H1 (cell line): ENCODE results near the gene RASSF5. TPM values are rescaled to one million over a fixed set of nuclear protein-coding genes. Genes with fewer than 3 reads are reported as not detected.
A peak's percentile ranks its signal among the peaks of the same experiment; 100 is the strongest.

Experiments
- CTCF ChIA-PET: fragments of 300-600 bp; sonication (Branson Sonifier 250); formaldehyde crosslinking; loops from one replicate; lab custom pipeline; 2021; ENCODE audit not compliant: partially characterized antibody; lab: Charles Lee
- POLR2A ChIA-PET: fragments of 300-600 bp; sonication (Branson Sonifier 250); formaldehyde crosslinking; loops from one replicate; lab custom pipeline; 2021; ENCODE audit warnings: inconsistent platforms; ENCODE audit not compliant: partially characterized antibody; lab: Charles Lee
- DNase-seq, 2 experiments: peaks; one replicate each; pipeline versions ENCODE4 v3.0.0 to v3.0.0-alpha.2; 2010 to 2022; ENCODE audit warnings: low spot score in 2 of 2, low read depth in 1 of 2, mixed read lengths in 1 of 2
- FAIRE-seq: peaks from 2 replicates; lab custom pipeline; 2011; peaks lifted over from hg19 to GRCh38; lab: Jason Lieb, UNC
- H2AFZ ChIP-seq: 2 replicates; pipeline ENCODE4 v1.8.1; 2012; ENCODE audit warnings: low read length, inconsistent platforms
- H2AK5ac ChIP-seq: 2 replicates; pipeline ENCODE4 v1.6.1; 2013; ENCODE audit warnings: low read depth, low read length
- H2BK120ac ChIP-seq: replicated peaks from 2 replicates; pipeline ENCODE3; 2013; ENCODE audit warnings: low read depth, low read length, inconsistent platforms
- H2BK12ac ChIP-seq: 2 replicates; pipeline ENCODE4 v1.6.1; 2013; ENCODE audit warnings: low read depth, low read length
- H2BK15ac ChIP-seq: 2 replicates; pipeline ENCODE4 v1.6.1; 2013; ENCODE audit warnings: low read length
- H2BK20ac ChIP-seq: 2 replicates; pipeline ENCODE4 v1.6.1; 2013; ENCODE audit warnings: low read length
- H2BK5ac ChIP-seq: 2 replicates; pipeline ENCODE4 v1.6.1; 2013; ENCODE audit warnings: low read depth, low read length
- H3K14ac ChIP-seq: 2 replicates; pipeline ENCODE4 v1.6.1; 2013; ENCODE audit warnings: inconsistent platforms; ENCODE audit not compliant: insufficient read length
- H3K18ac ChIP-seq: 2 replicates; pipeline ENCODE4 v1.6.1; 2013; ENCODE audit warnings: low read length; ENCODE audit errors: extremely low read depth
- H3K23ac ChIP-seq: 2 replicates; pipeline ENCODE4 v1.6.1; 2013; ENCODE audit warnings: inconsistent platforms; ENCODE audit not compliant: insufficient read length
- H3K23me2 ChIP-seq: 2 replicates; pipeline ENCODE4 v1.6.1; 2013; ENCODE audit warnings: low read depth, low read length
- H3K27ac ChIP-seq: 2 replicates; pipeline ENCODE4 v1.6.1; 2011; ENCODE audit warnings: low read depth, low read length, inconsistent platforms
- H3K27me3 ChIP-seq, 4 experiments: replicated peaks in 1 of 4; 1 replicate in 1 of 4; 2 replicates in 3 of 4; pipeline versions ENCODE4 v1.6.1 to v1.8.1; 2011 to 2013; ENCODE audit warnings: low read length in 3 of 4, mild to moderate bottlenecking in 3 of 4, inconsistent platforms in 2 of 4, mixed read lengths in 2 of 4, moderate library complexity in 1 of 4; ENCODE audit not compliant: control insufficient read depth in 3 of 4, insufficient read depth in 3 of 4; ENCODE audit errors: extremely low read depth in 1 of 4
- H3K36me3 ChIP-seq, 4 experiments: 2 replicates each; pipeline versions ENCODE4 v1.6.1 to v1.8.1; 2011 to 2013; ENCODE audit warnings: mild to moderate bottlenecking in 4 of 4, low read length in 3 of 4, moderate library complexity in 2 of 4, control low read depth in 1 of 4, inconsistent platforms in 1 of 4; ENCODE audit not compliant: insufficient read depth in 4 of 4, control insufficient read depth in 2 of 4
- H3K4ac ChIP-seq: replicated peaks from 2 replicates; pipeline ENCODE3; 2013; ENCODE audit warnings: low read length, low read depth, mixed read lengths, inconsistent platforms; ENCODE audit not compliant: insufficient read length
- H3K4me1 ChIP-seq, 4 experiments: replicated peaks in 1 of 4; 1 replicate in 1 of 4; 2 replicates in 3 of 4; pipeline versions ENCODE4 v1.6.1 to v1.8.1; 2011 to 2013; ENCODE audit warnings: low read length in 3 of 4, inconsistent platforms in 2 of 4, mixed read lengths in 1 of 4; ENCODE audit not compliant: insufficient read depth in 4 of 4, control insufficient read depth in 3 of 4
- H3K4me2 ChIP-seq, 2 experiments: 2 replicates each; pipeline versions ENCODE4 v1.6.1 to v1.8.1; 2011 to 2013; ENCODE audit warnings: low read depth in 2 of 2, low read length in 2 of 2, control low read depth in 1 of 2, inconsistent platforms in 1 of 2, mild to moderate bottlenecking in 1 of 2; ENCODE audit not compliant: insufficient read depth in 1 of 2
- H3K4me3 ChIP-seq, 4 experiments: fragments of 200-600, 300-600 bp in 1 of 4; sonication (generic), shearing (Covaris generic), sonication (Bioruptor Twin) in 1 of 4; 2 replicates each; pipeline versions ENCODE4 v1.5.1 to v1.8.1; 2011 to 2016; ENCODE audit warnings: low read length in 4 of 4, low read depth in 3 of 4, control low read depth in 2 of 4, inconsistent platforms in 2 of 4, mild to moderate bottlenecking in 2 of 4, mixed read lengths in 1 of 4, moderate library complexity in 1 of 4; ENCODE audit not compliant: insufficient read depth in 2 of 4; ENCODE audit errors: extremely low read depth in 1 of 4
- H3K56ac ChIP-seq: replicated peaks from 2 replicates; pipeline ENCODE3; 2013; ENCODE audit warnings: low read depth, mild to moderate bottlenecking, mixed read lengths, low read length, inconsistent platforms; ENCODE audit not compliant: insufficient read length
- H3K79me1 ChIP-seq: 2 replicates; pipeline ENCODE4 v1.6.1; 2013; ENCODE audit warnings: low read depth, low read length, control low read depth
- H3K79me2 ChIP-seq, 2 experiments: 2 replicates each; pipeline versions ENCODE4 v1.6.1 to v1.8.1; 2012 to 2013; ENCODE audit warnings: low read length in 2 of 2, mild to moderate bottlenecking in 2 of 2, inconsistent platforms in 1 of 2; ENCODE audit not compliant: insufficient read depth in 2 of 2, control insufficient read depth in 1 of 2
- H3K9ac ChIP-seq, 4 experiments: replicated peaks in 1 of 4; 1 replicate in 1 of 4; 2 replicates in 3 of 4; pipeline versions ENCODE4 v1.6.1 to v1.8.1; 2011 to 2013; ENCODE audit warnings: low read depth in 3 of 4, low read length in 3 of 4, control low read depth in 2 of 4, mild to moderate bottlenecking in 2 of 4, moderate library complexity in 2 of 4, inconsistent platforms in 1 of 4; ENCODE audit errors: extremely low read depth in 1 of 4
- H3K9me3 ChIP-seq, 2 experiments: 2 replicates each; pipeline versions ENCODE4 v1.6.1 to v1.8.1; 2012 to 2013; ENCODE audit warnings: mild to moderate bottlenecking in 2 of 2, moderate library complexity in 2 of 2, control low read depth in 1 of 2, inconsistent platforms in 1 of 2, low read depth in 1 of 2, low read length in 1 of 2, mixed read lengths in 1 of 2; ENCODE audit not compliant: insufficient read depth in 2 of 2
- H4K20me1 ChIP-seq, 2 experiments: replicated peaks in 1 of 2; 2 replicates each; pipeline versions ENCODE3 to v1.8.1; 2011 to 2013; ENCODE audit warnings: inconsistent platforms in 2 of 2, low read length in 2 of 2, mild to moderate bottlenecking in 1 of 2; ENCODE audit not compliant: insufficient read depth in 2 of 2, control insufficient read depth in 1 of 2
- H4K5ac ChIP-seq: 2 replicates; pipeline ENCODE4 v1.6.1; 2013; ENCODE audit warnings: low read length, low read depth, mixed read lengths, inconsistent platforms; ENCODE audit not compliant: insufficient read length
- H4K8ac ChIP-seq: 2 replicates; pipeline ENCODE4 v1.8.0; 2013; ENCODE audit warnings: mild to moderate bottlenecking, moderate library complexity, low read length, inconsistent platforms; ENCODE audit not compliant: insufficient read depth; ENCODE audit errors: extremely low read depth
- H4K91ac ChIP-seq: replicated peaks from 2 replicates; pipeline ENCODE3; 2013; ENCODE audit warnings: low read length, mixed read lengths, inconsistent platforms; ENCODE audit not compliant: insufficient read length
- FOSL1 ChIP-seq: IDR thresholded peaks from 2 replicates; pipeline ENCODE4 v1.6.1; 2011; ENCODE audit warnings: mild to moderate bottlenecking, low read depth, low read length, moderate library complexity; ENCODE audit not compliant: insufficient read depth
- RAD21 ChIP-seq, 2 experiments: IDR thresholded peaks in 1 of 2; conservative IDR thresholded peaks in 1 of 2; 2 replicates each; pipeline ENCODE4 v1.6.1; 2011; ENCODE audit warnings: low read depth in 2 of 2, low read length in 2 of 2, improper control_type of control experiment in 1 of 2, inconsistent platforms in 1 of 2, mild to moderate bottlenecking in 1 of 2, moderate library complexity in 1 of 2
- WGBS, 2 experiments: shearing (Covaris generic) in 1 of 2; methylation state at CpG; one replicate each; pipeline versions ENCODE4 v1.1.6 to v1.1.7; 2013 to 2015; ENCODE audit warnings: low lambda C conversion rate in 2 of 2, mixed read lengths in 2 of 2, inconsistent platforms in 1 of 2, low coverage in 1 of 2, missing lambda C conversion rate in 1 of 2; ENCODE audit not compliant: insufficient replicate concordance in 2 of 2, insufficient coverage in 1 of 2, insufficient read length in 1 of 2; ENCODE audit errors: extremely low coverage in 1 of 2, missing lambda C conversion rate in 1 of 2; 5-methylcytosine and 5-hydroxymethylcytosine counted together
- polyA plus RNA-seq, 7 experiments: library from polyadenylated mRNA; depleted of rRNA in 3 of 7; stranded (reverse) in 5 of 7; unstranded in 2 of 7; fragments of >200 nt in 5 of 7; fragments of 200-250 nt in 2 of 7; gene quantifications; 1 replicate in 5 of 7; 2 replicates in 1 of 7; 4 replicates in 1 of 7; pipeline versions ENCODE4 v1.2.1 to v1.2.3, GENCODE V29; 2011 to 2013; ENCODE audit warnings: missing spikeins in 2 of 7, mixed read lengths in 2 of 7
- total RNA-seq: library from RNA; stranded (reverse); fragmentation: NEBNext Ultra II Directional; extraction: Animal tissue kit (Norgen Biotek cat#: 25700); gene quantifications from 2 replicates; pipeline ENCODE4 v1.2.1, GENCODE V29; 2021
- TF ChIP-seq, protein P1 (sequence below): IDR thresholded peaks from 2 replicates; pipeline ENCODE4 v1.6.1; 2011; ENCODE audit warnings: low read length, improper control_type of control experiment
- TF ChIP-seq, protein P2 (sequence below), 3 experiments: IDR thresholded peaks; 1 replicate in 2 of 3; 2 replicates in 1 of 3; pipeline versions ENCODE4 v1.5.1 to v1.6.1; 2011; ENCODE audit warnings: low read length in 3 of 3, mild to moderate bottlenecking in 3 of 3, inconsistent platforms in 2 of 3, low read depth in 1 of 3, moderate library complexity in 1 of 3; ENCODE audit not compliant: insufficient read depth in 1 of 3; ENCODE audit errors: control extremely low read depth in 1 of 3
- TF ChIP-seq, protein P3 (sequence below): IDR thresholded peaks from 2 replicates; pipeline ENCODE4 v1.6.1; 2012; ENCODE audit warnings: inconsistent platforms
- TF ChIP-seq, protein P4 (sequence below): IDR thresholded peaks from 2 replicates; pipeline ENCODE4 v1.6.1; 2011; ENCODE audit warnings: low read depth, mild to moderate bottlenecking, low read length; ENCODE audit not compliant: insufficient read depth

RASSF5 gene
- total and polyA plus RNA-seq, 2 of the 8 experiments (the other 6 are each of a cell fraction or from before 2014, with no cell fraction given) = 0.82 to 1.8 TPM

GRCh38 chr1:206505702-206506355 lies 1.5 kb upstream of the RASSF5 start:
- H3K79me1 ChIP-seq = no peaks in the 10 kb centered on the region
- H3K36me3 ChIP-seq = no peaks in the 10 kb centered on the region
- no peak overlapping the region for H4K91ac ChIP-seq
- no peak overlapping the region for H3K4me3 ChIP-seq
- WGBS, 2 experiments = 58% methylated on average over 10 of the region's 10 CpGs; no CpG with 5 or more reads in 1 of the 2 experiments
- DNase-seq (no peak), FAIRE-seq (no peak)
- no peaks in the 10 kb centered on the region for H3K79me2 ChIP-seq
- no peak overlapping the region for H2BK15ac ChIP-seq
- H4K5ac ChIP-seq = no peak overlapping the region
- no peak overlapping the region for H3K56ac ChIP-seq
- H2BK5ac ChIP-seq = no peak overlapping the region
- H3K9ac ChIP-seq = no peak overlapping the region
- no peak overlapping the region for H2AFZ ChIP-seq
- peak overlapping the region in 1 of 2 experiments; percentile 39; a peak in 2 of 4 replicates for H3K4me2 ChIP-seq
- H2BK12ac ChIP-seq = no peak overlapping the region
- H3K14ac ChIP-seq = no peak overlapping the region
- peaks cover 17 to 49% (median 47%) of the 10 kb centered on the region in 4 experiments for H3K27me3 ChIP-seq
- H2BK20ac ChIP-seq = no peak overlapping the region
- no peak overlapping the region for H2BK120ac ChIP-seq
- ChIA-PET CTCF (interaction anchor here (0.6 to 13.3 kb wide), 25 partner anchors 7 to 217 kb away, joined by 3 to 167 read pairs (median 8); partner anchors contain the start of gene IKBKE), POLR2A (interaction anchor here (1.0 to 3.3 kb wide), 3 partner anchors 8 to 26 kb away, joined by 5 to 23 read pairs (median 17); no protein-coding TSS in a partner anchor)
- no peak overlapping the region for H3K27ac ChIP-seq
- peaks cover 0 to 5% of the 10 kb centered on the region in 2 experiments for H4K20me1 ChIP-seq
- H3K4me1 ChIP-seq = peaks cover 0 to 6% (median 2%) of the 10 kb centered on the region in 4 experiments; a peak in 5 of 7 replicates
- H3K4ac ChIP-seq = no peak overlapping the region
- no peak overlapping the region for H2AK5ac ChIP-seq
- no peaks in the 10 kb centered on the region for H3K9me3 ChIP-seq
- H4K8ac ChIP-seq = no peak overlapping the region
- no peak overlapping the region for H3K23ac ChIP-seq
- H3K23me2 ChIP-seq = peaks cover 9% of the 10 kb centered on the region; the same call in 1 of the 2 replicates
- H3K18ac ChIP-seq = no peak overlapping the region
- TF ChIP-seq, protein P1, sequence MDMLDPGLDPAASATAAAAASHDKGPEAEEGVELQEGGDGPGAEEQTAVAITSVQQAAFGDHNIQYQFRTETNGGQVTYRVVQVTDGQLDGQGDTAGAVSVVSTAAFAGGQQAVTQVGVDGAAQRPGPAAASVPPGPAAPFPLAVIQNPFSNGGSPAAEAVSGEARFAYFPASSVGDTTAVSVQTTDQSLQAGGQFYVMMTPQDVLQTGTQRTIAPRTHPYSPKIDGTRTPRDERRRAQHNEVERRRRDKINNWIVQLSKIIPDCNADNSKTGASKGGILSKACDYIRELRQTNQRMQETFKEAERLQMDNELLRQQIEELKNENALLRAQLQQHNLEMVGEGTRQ = no peak
- peak; percentile 53 to 58 for TF ChIP-seq RAD21 (IDR thresholded peaks at IDR 0.05 in 1 of 2, conservative IDR thresholded peaks at IDR 0.05 in 1 of 2; ENCODE audit: low read depth in 2 of 2, low read length in 2 of 2)
- TF ChIP-seq, protein P2, sequence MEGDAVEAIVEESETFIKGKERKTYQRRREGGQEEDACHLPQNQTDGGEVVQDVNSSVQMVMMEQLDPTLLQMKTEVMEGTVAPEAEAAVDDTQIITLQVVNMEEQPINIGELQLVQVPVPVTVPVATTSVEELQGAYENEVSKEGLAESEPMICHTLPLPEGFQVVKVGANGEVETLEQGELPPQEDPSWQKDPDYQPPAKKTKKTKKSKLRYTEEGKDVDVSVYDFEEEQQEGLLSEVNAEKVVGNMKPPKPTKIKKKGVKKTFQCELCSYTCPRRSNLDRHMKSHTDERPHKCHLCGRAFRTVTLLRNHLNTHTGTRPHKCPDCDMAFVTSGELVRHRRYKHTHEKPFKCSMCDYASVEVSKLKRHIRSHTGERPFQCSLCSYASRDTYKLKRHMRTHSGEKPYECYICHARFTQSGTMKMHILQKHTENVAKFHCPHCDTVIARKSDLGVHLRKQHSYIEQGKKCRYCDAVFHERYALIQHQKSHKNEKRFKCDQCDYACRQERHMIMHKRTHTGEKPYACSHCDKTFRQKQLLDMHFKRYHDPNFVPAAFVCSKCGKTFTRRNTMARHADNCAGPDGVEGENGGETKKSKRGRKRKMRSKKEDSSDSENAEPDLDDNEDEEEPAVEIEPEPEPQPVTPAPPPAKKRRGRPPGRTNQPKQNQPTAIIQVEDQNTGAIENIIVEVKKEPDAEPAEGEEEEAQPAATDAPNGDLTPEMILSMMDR (IDR thresholded peaks at IDR 0.05; ENCODE audit: control extremely low read depth in 1 of 3, insufficient read depth in 1 of 3, low read depth in 1 of 3, low read length in 3 of 3) = peak in 2 of 3 experiments; percentile 51 to 59; a peak in 3 of 4 replicates
- TF ChIP-seq, protein P3, sequence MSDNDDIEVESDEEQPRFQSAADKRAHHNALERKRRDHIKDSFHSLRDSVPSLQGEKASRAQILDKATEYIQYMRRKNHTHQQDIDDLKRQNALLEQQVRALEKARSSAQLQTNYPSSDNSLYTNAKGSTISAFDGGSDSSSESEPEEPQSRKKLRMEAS = no peak
- TF ChIP-seq, protein P4, sequence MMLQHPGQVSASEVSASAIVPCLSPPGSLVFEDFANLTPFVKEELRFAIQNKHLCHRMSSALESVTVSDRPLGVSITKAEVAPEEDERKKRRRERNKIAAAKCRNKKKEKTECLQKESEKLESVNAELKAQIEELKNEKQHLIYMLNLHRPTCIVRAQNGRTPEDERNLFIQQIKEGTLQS = no peak
- TF ChIP-seq FOSL1 = no peak
